CD1c-positive myeloid dendritic cell (primary cell): ENCODE measurements around the gene SEMA4D.

Experiments
- DNase-seq: peaks from one replicate; pipeline ENCODE4 v3.0.0-alpha.2; 2016; ENCODE audit errors: extremely low spot score

Gene SEMA4D

GRCh38 chr9:89500008-89500407 lies 2.1 kb upstream of the SEMA4D start:
- DNase-seq: no peak

- peak; percentile 34 for DNase-seq
Measured at GRCh38 chr9:89498852-89499480, 1.1 kb upstream of the SEMA4D start.

- peak; percentile 17 for DNase-seq
Measured at GRCh38 chr9:89497257-89497963, 503 bp downstream of the SEMA4D start.

- peak; percentile 46 for DNase-seq
Measured at GRCh38 chr9:89496645-89497256, 1.2 kb downstream of the SEMA4D start.

- no peak for DNase-seq
Measured at GRCh38 chr9:89495824-89496560, 1.9 kb downstream of the SEMA4D start.

GRCh38 chr9:89494199-89494598 lies 3.7 kb downstream of the SEMA4D start:
- no peak for DNase-seq

- DNase-seq: no peak
Measured at GRCh38 chr9:89493671-89494070, 4.2 kb downstream of the SEMA4D start.

GRCh38 chr9:89493181-89493580 lies 4.7 kb downstream of the SEMA4D start:
- DNase-seq: no peak

GRCh38 chr9:89492586-89492985 lies 5.3 kb downstream of the SEMA4D start:
- no peak for DNase-seq

- DNase-seq: no peak
Measured at GRCh38 chr9:89491694-89492093, 6.2 kb downstream of the SEMA4D start.

GRCh38 chr9:89489548-89490530 lies 8.1 kb downstream of the SEMA4D start:
- DNase-seq: peak; percentile 59

GRCh38 chr9:89488936-89489335 lies 9.0 kb downstream of the SEMA4D start:
- DNase-seq: no peak

- no peak for DNase-seq
Measured at GRCh38 chr9:89488131-89488530, 9.8 kb downstream of the SEMA4D start.

- no peak for DNase-seq
Measured at GRCh38 chr9:89486681-89487080, 11.2 kb downstream of the SEMA4D start.

GRCh38 chr9:89484475-89485404 lies 13.2 kb downstream of the SEMA4D start:
- DNase-seq: no peak

GRCh38 chr9:89483592-89484474 lies 14.1 kb downstream of the SEMA4D start:
- DNase-seq: peak; percentile 31

GRCh38 chr9:89482901-89483361 lies 15.0 kb downstream of the SEMA4D start:
- DNase-seq: no peak

- no peak for DNase-seq
Measured at GRCh38 chr9:89482056-89482851, 15.7 kb downstream of the SEMA4D start.
